Lower leg skin (tissue), 4 donors: ENCODE data around the gene ADD2. TPM values are rescaled to one million over a fixed set of nuclear protein-coding genes. Genes with fewer than 3 reads are reported as not detected.

Experiments used
- DNase-seq, 2 donors: peaks; one replicate each; pipeline ENCODE4 v3.0.0-alpha.2; 2019; ENCODE audit warnings: low spot score in 2 of 2
- H3K4me3 ChIP-seq: fragments of 200-600 bp; sonication (generic); 2 replicates; pipeline ENCODE4 v1.5.1; 2017; ENCODE audit warnings: mild to moderate bottlenecking, low read depth; ENCODE audit not compliant: poor library complexity, severe bottlenecking
- POLR2A ChIP-seq, 2 donors: fragments of 450-650 bp; IDR thresholded peaks; one replicate each; pipeline ENCODE4 v1.6.1; 2016 to 2017; ENCODE audit warnings: antibody characterized with exemption in 2 of 2, mild to moderate bottlenecking in 1 of 2, moderate library complexity in 1 of 2
- WGBS, 2 donors: methylation state at CpG; one replicate each; pipeline ENCODE4 v1.1.5; 2018; 5-methylcytosine and 5-hydroxymethylcytosine counted together
- intact Hi-C: fragments of 100-400 bp; cut with DNase I; formaldehyde crosslinking; loops from one replicate; pipeline ENCODE4 v1.15.0; 2023; ENCODE audit warnings: low total_unique reads
- total RNA-seq, 4 donors: library from RNA; depleted of rRNA; stranded (reverse); fragments of >200 nt; gene quantifications; one replicate each; pipeline ENCODE4 v1.1.0, GENCODE V29; 2016
- TF ChIP-seq, protein P1 (sequence below), 3 donors: fragments of 450-650 bp; IDR thresholded peaks; one replicate each; pipeline ENCODE4 v1.5.1; 2016; ENCODE audit warnings: antibody characterized with exemption in 3 of 3, mild to moderate bottlenecking in 3 of 3, moderate library complexity in 2 of 3

The ADD2 gene
- total RNA-seq, 4 donors from 2014 or later = 0.17 to 1.2 (median 0.54) TPM

DNA sequence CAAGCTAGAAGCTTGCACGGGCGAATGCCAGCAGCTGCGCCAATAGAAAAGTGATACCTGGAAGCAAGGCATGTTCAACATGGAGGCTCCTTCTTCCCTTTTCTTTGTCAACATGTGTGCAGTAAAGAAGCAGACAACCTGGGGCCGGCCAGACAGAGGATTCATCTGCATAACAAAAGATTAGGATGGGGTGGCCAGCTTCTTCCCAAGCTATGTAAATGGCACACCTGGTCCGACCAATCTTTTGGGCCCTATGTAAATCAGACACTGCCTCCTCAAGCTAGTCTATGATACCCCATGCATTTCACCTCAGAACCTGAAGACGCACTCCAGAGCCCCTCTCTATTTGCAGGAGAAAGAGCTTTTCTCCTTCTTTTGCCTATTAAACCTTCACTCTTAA is 148.0 kb downstream of the ADD2 start:
- no peak for TF ChIP-seq POLR2A (IDR thresholded peaks at IDR 0.05)
- TF ChIP-seq, protein P1, sequence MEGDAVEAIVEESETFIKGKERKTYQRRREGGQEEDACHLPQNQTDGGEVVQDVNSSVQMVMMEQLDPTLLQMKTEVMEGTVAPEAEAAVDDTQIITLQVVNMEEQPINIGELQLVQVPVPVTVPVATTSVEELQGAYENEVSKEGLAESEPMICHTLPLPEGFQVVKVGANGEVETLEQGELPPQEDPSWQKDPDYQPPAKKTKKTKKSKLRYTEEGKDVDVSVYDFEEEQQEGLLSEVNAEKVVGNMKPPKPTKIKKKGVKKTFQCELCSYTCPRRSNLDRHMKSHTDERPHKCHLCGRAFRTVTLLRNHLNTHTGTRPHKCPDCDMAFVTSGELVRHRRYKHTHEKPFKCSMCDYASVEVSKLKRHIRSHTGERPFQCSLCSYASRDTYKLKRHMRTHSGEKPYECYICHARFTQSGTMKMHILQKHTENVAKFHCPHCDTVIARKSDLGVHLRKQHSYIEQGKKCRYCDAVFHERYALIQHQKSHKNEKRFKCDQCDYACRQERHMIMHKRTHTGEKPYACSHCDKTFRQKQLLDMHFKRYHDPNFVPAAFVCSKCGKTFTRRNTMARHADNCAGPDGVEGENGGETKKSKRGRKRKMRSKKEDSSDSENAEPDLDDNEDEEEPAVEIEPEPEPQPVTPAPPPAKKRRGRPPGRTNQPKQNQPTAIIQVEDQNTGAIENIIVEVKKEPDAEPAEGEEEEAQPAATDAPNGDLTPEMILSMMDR (IDR thresholded peaks at IDR 0.05) = no peak
- intact Hi-C loops = no loop called here
- 79 to 85% methylated on average over 6 of the region's 6 CpGs for WGBS, 2 donors
- no peak overlapping the region for H3K4me3 ChIP-seq
- no peak for DNase-seq

DNA sequence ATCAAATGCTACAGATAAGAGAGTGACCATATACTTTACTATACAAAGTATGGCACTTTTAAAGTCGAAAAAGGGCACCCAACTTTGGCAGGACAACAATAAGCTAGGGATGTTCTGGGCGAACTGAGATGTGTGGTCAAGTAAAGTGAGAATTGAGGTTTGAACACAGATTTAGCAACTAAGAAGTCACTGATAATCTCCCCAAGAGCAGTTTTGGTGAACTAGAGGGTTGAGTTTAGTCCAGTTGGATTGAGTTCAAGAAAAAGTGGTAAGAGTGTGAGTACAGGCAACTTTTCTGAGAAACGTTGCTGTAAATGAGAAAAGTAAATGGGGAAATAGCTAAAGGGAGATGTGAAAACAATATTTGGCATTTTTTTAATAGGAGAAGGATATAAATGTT is 148.8 kb downstream of the ADD2 start:
- TF ChIP-seq POLR2A (IDR thresholded peaks at IDR 0.05) = no peak
- TF ChIP-seq, protein P1 (IDR thresholded peaks at IDR 0.05) = no peak
- DNase-seq = no peak
- intact Hi-C loops = no loop called here
- H3K4me3 ChIP-seq = no peak overlapping the region
- 71 to 77% methylated on average over 3 of the region's 3 CpGs for WGBS, 2 donors

DNA sequence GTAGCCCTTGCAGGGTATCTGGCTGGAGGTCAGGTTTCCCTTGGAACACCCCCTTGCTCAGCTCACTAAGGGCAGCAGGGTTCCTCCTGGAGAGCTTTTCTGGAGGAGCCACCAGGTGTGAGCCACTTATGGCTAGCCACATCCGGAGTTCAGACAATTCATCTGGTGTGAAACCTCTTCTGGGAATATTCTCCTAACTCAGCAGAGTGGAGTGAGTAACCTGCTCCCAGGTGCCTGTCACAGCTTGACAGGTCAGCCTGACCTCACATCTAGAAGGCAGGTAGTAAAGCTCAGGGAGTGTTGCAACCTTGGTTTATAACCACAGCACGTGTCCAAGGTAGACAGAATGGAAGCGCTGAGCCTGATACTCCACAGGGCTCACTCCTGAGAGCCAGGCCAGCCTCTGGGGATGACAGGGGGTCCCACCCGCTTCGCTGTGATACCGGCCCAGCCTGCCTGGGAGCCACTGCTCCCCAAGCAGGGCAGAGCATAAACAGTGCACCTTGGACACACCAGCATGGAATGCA is 151.8 kb downstream of the ADD2 start:
- intact Hi-C loops = loop anchor here (2.0 kb wide), 1 partner anchor 275 kb away; no protein-coding TSS in a partner anchor
- TF ChIP-seq, protein P1 (IDR thresholded peaks at IDR 0.05) = no peak
- TF ChIP-seq POLR2A (IDR thresholded peaks at IDR 0.05) = no peak
- 62 to 76% methylated on average over 6 of the region's 6 CpGs for WGBS, 2 donors
- DNase-seq = no peak
- H3K4me3 ChIP-seq = no peak overlapping the region

GRCh38 chr2:70615222-70615621 is 152.8 kb downstream of the ADD2 start:
- no peak overlapping the region for H3K4me3 ChIP-seq
- intact Hi-C loops = no loop called here
- TF ChIP-seq POLR2A (IDR thresholded peaks at IDR 0.05) = no peak
- TF ChIP-seq, protein P1 (IDR thresholded peaks at IDR 0.05) = no peak
- 76 to 85% methylated on average over 2 of the region's 2 CpGs for WGBS, 2 donors
- no peak for DNase-seq

DNA sequence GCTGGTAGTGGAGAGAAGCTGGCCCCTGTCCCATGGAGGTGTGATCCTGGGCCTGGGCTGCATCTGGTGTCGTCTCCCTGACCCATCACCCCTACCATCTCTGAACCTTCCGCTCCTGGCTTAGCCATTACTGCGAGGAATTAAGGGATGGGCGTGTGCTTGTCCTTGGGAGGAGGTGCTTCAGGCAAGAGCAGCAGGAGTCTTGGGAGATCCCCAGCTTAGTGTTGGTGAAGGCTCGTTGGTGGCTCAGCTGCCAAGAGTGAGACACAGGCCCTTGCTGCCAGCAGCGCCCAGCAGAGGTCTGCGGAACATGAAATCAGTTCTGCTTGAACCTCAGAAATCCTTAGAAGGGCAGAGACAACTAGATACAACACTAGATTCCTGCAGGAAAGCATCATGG is 154.5 kb downstream of the ADD2 start:
- DNase-seq = no peak
- intact Hi-C loops = no loop called here
- TF ChIP-seq, protein P1 (IDR thresholded peaks at IDR 0.05) = no peak
- TF ChIP-seq POLR2A (IDR thresholded peaks at IDR 0.05) = no peak
- 43 to 49% methylated on average over 6 to 7 of the region's 7 CpGs for WGBS, 2 donors
- H3K4me3 ChIP-seq = no peak overlapping the region

GRCh38 chr2:70612574-70612973 is 155.4 kb downstream of the ADD2 start:
- H3K4me3 ChIP-seq = no peak overlapping the region
- WGBS, 2 donors = 86 to 87% methylated on average over 3 of the region's 3 CpGs
- no peak for DNase-seq
- intact Hi-C loops = no loop called here
- TF ChIP-seq, protein P1 (IDR thresholded peaks at IDR 0.05) = no peak
- no peak for TF ChIP-seq POLR2A (IDR thresholded peaks at IDR 0.05)
